K562 (cell line): Measurements from ENCODE around the gene SV2C.

Source experiments
- JUN ChIP-seq, 2 experiments: sonication (generic) in 1 of 2; formaldehyde crosslinking in 1 of 2; IDR thresholded peaks; 2 replicates each; pipeline versions ENCODE4 v1.6.1 to v1.8.0; 2012 to 2022; ENCODE audit warnings: borderline replicate concordance in 2 of 2, mild to moderate bottlenecking in 2 of 2, improper control_type of control experiment in 1 of 2, low read depth in 1 of 2, low read length in 1 of 2, missing genetic modification reagents in 1 of 2
- KDM1A ChIP-seq, 2 experiments: fragments of 450-650 bp; IDR thresholded peaks; 2 replicates each; pipeline ENCODE4 v1.6.1; 2016; ENCODE audit warnings: mild to moderate bottlenecking in 2 of 2

GRCh38 chr5:76069061-76069735 lies 14.0 kb upstream of the SV2C start:
- TF ChIP-seq JUN (IDR thresholded peaks at IDR 0.05; ENCODE audit: borderline replicate concordance, low read depth, low read length) (no peak), JUN (CRISPR knock-in tag; IDR thresholded peaks at IDR 0.05; ENCODE audit: borderline replicate concordance) (no peak), KDM1A (IDR thresholded peaks at IDR 0.05) (no peak)
